HCT116 (cell line): Measurements from ENCODE around the gene MS4A8. TPM values are rescaled to one million over a fixed set of nuclear protein-coding genes. Genes with fewer than 3 reads are reported as not detected.
"Not testable (repeated sequence)": the region's sequence is repeated elsewhere in the genome, so short reads cannot be mapped to it uniquely, and the experiment has no call there.

Source experiments
- ATAC-seq: fragments of 200-7000 bp; cut with Tn5 transposase; 2 replicates; pipeline ENCODE4 v1.9.1; 2020; ENCODE audit warnings: mild to moderate bottlenecking, moderate library complexity
- BruUV-seq: library from RNA; stranded (reverse); fragments of 400-500 nt; replicated peaks from 2 replicates; lab custom pipeline; 2021; lab: Mats Ljungman, UMichigan
- CTCF ChIA-PET: fragments of 300-600 bp; sonication (Branson Sonifier 250); formaldehyde crosslinking; loops from one replicate; lab custom pipeline; 2021; ENCODE audit warnings: antibody characterized with exemption; lab: Charles Lee
- POLR2A ChIA-PET: fragments of 300-600, 350-600 bp; sonication (Branson Sonifier 250); formaldehyde crosslinking; loops from one replicate; lab custom pipeline; 2021; ENCODE audit warnings: antibody characterized with exemption; lab: Charles Lee
- RAD21 ChIA-PET, 2 experiments: fragments of 300-600 bp; sonication (Branson Sonifier 250); formaldehyde crosslinking; loops; one replicate each; lab custom pipeline; 2023; ENCODE audit warnings: low total read pairs in 2 of 2; ENCODE audit not compliant: uncharacterized antibody in 2 of 2, unreplicated experiment in 2 of 2, low non-redundant PET in 1 of 2; lab: Charles Lee
- DNase-seq: peaks from one replicate; pipeline ENCODE4 v3.0.0-alpha.2; 2010; ENCODE audit warnings: low read depth, low spot score
- H2AFZ ChIP-seq: fragments of 200-600 bp; shearing (Covaris generic), sonication (generic); 2 replicates; pipeline ENCODE4 v1.6.1; 2017; ENCODE audit warnings: low read depth, mixed run types, mixed read lengths, antibody characterized with exemption, low read length; ENCODE audit not compliant: poor library complexity, severe bottlenecking
- H3K27ac ChIP-seq: 2 replicates; pipeline ENCODE4 v1.5.1; 2012; ENCODE audit warnings: low read depth, low read length
- H3K27me3 ChIP-seq: fragments of 200-600 bp; sonication (generic); 2 replicates; pipeline ENCODE4 v1.6.1; 2016; ENCODE audit warnings: mixed run types, low read length, mixed read lengths; ENCODE audit not compliant: insufficient read depth
- H3K36me3 ChIP-seq, 2 experiments: fragments of 200-500 bp in 1 of 2; fragments of 200-600 bp in 1 of 2; sonication (Bioruptor generic) in 1 of 2; sonication (generic) in 1 of 2; 2 replicates each; pipeline versions ENCODE4 v1.5.1 to v1.6.1; 2014 to 2016; ENCODE audit warnings: low read length in 2 of 2, inconsistent platforms in 1 of 2, mixed read lengths in 1 of 2, mixed run types in 1 of 2; ENCODE audit not compliant: insufficient read depth in 2 of 2, control insufficient read depth in 1 of 2
- H3K4me1 ChIP-seq, 2 experiments: fragments of 200-600 bp in 1 of 2; sonication (generic) in 1 of 2; 2 replicates each; pipeline versions ENCODE4 v1.5.1 to v1.6.1; 2012 to 2017; ENCODE audit warnings: low read length in 2 of 2, inconsistent platforms in 1 of 2, mild to moderate bottlenecking in 1 of 2, mixed read lengths in 1 of 2, mixed run types in 1 of 2, moderate library complexity in 1 of 2; ENCODE audit not compliant: insufficient read depth in 2 of 2, control insufficient read depth in 1 of 2
- H3K4me2 ChIP-seq: fragments of 200-600 bp; sonication (generic); 2 replicates; pipeline ENCODE4 v1.6.1; 2017; ENCODE audit warnings: mixed run types, low read length, mixed read lengths
- H3K4me3 ChIP-seq, 2 experiments: fragments of 200-600 bp in 1 of 2; sonication (generic) in 1 of 2; replicated peaks in 1 of 2; 2 replicates each; pipeline ENCODE4 v1.5.1; 2011 to 2016; ENCODE audit warnings: low read length in 2 of 2, control low read depth in 1 of 2, low read depth in 1 of 2, mild to moderate bottlenecking in 1 of 2, mixed read lengths in 1 of 2, mixed run types in 1 of 2
- H3K79me2 ChIP-seq: fragments of 200-600 bp; sonication (generic); 2 replicates; pipeline ENCODE4 v1.6.1; 2017; ENCODE audit warnings: mild to moderate bottlenecking, mixed run types, low read length, moderate library complexity, mixed read lengths; ENCODE audit not compliant: insufficient read depth
- H3K9ac ChIP-seq: fragments of 200-600 bp; sonication (generic); 2 replicates; pipeline ENCODE4 v1.6.1; 2016; ENCODE audit warnings: low read length, mixed read lengths
- H3K9me2 ChIP-seq: fragments of 200-600 bp; sonication (generic), shearing (Covaris generic); 2 replicates; pipeline ENCODE4 v1.6.1; 2017; ENCODE audit warnings: mixed run types, mild to moderate bottlenecking, moderate library complexity; ENCODE audit not compliant: insufficient read depth
- H3K9me3 ChIP-seq, 2 experiments: fragments of 200-500 bp in 1 of 2; fragments of 200-600 bp in 1 of 2; sonication (Bioruptor generic) in 1 of 2; sonication (generic) in 1 of 2; 2 replicates each; pipeline ENCODE4 v1.6.1; 2014 to 2017; ENCODE audit warnings: low read length in 2 of 2, mixed read lengths in 2 of 2, inconsistent platforms in 1 of 2, low read depth in 1 of 2, mild to moderate bottlenecking in 1 of 2, mixed run types in 1 of 2, moderate library complexity in 1 of 2; ENCODE audit not compliant: control insufficient read depth in 1 of 2, insufficient read depth in 1 of 2
- H4K20me1 ChIP-seq: fragments of 200-600 bp; sonication (generic), shearing (Covaris generic); 2 replicates; pipeline ENCODE4 v1.6.1; 2017; ENCODE audit warnings: mixed run types, mild to moderate bottlenecking, moderate library complexity; ENCODE audit not compliant: insufficient read depth
- CBX3 ChIP-seq: IDR thresholded peaks from 2 replicates; pipeline ENCODE4 v1.6.1; 2012; ENCODE audit warnings: low read depth
- CTCF ChIP-seq, 3 experiments: fragments of 200-600 bp in 1 of 3; sonication (generic) in 1 of 3; IDR thresholded peaks in 2 of 3; conservative IDR thresholded peaks in 1 of 3; 2 replicates each; pipeline ENCODE4 v1.5.1; 2012 to 2017; ENCODE audit warnings: low read depth in 2 of 3, low read length in 2 of 3, antibody characterized with exemption in 1 of 3, borderline replicate concordance in 1 of 3, control low read depth in 1 of 3, mild to moderate bottlenecking in 1 of 3, mixed read lengths in 1 of 3, mixed run types in 1 of 3, moderate library complexity in 1 of 3; ENCODE audit not compliant: insufficient read depth in 1 of 3
- EGR1 ChIP-seq: IDR thresholded peaks from 2 replicates; pipeline ENCODE4 v1.6.1; 2012; ENCODE audit warnings: low read depth
- ELF1 ChIP-seq: IDR thresholded peaks from 2 replicates; pipeline ENCODE4 v1.6.1; 2012; ENCODE audit warnings: low read depth, borderline replicate concordance
- EZH2 ChIP-seq: fragments of 200-600 bp; sonication (generic); IDR thresholded peaks from 2 replicates; pipeline ENCODE4 v1.6.1; 2017; ENCODE audit warnings: antibody characterized with exemption, mixed run types
- FOSL1 ChIP-seq: IDR thresholded peaks from 2 replicates; pipeline ENCODE4 v1.6.1; 2012; ENCODE audit warnings: low read depth
- JUND ChIP-seq: IDR thresholded peaks from 2 replicates; pipeline ENCODE4 v1.6.1; 2012
- MAX ChIP-seq: IDR thresholded peaks from 2 replicates; pipeline ENCODE4 v1.6.1; 2012
- POLR2A ChIP-seq: IDR thresholded peaks from 2 replicates; pipeline ENCODE4 v1.7.0; 2011; ENCODE audit warnings: borderline replicate concordance; ENCODE audit not compliant: insufficient read depth, insufficient read length; ENCODE audit errors: extremely low read depth
- POLR2AphosphoS5 ChIP-seq: IDR thresholded peaks from 2 replicates; pipeline ENCODE4 v1.6.1; 2011; ENCODE audit warnings: mild to moderate bottlenecking, low read depth, low read length, moderate library complexity
- RAD21 ChIP-seq: IDR thresholded peaks from 2 replicates; pipeline ENCODE4 v1.6.1; 2012; ENCODE audit warnings: low read depth, mild to moderate bottlenecking
- SIN3A ChIP-seq: IDR thresholded peaks from 2 replicates; pipeline ENCODE4 v1.6.1; 2012; ENCODE audit warnings: low read depth
- SP1 ChIP-seq: IDR thresholded peaks from 2 replicates; pipeline ENCODE4 v1.6.1; 2012; ENCODE audit warnings: low read depth
- TCF7L2 ChIP-seq: IDR thresholded peaks from 2 replicates; pipeline ENCODE4 v1.7.0; 2011; ENCODE audit warnings: borderline replicate concordance, inconsistent platforms; ENCODE audit not compliant: insufficient read depth, insufficient read length; ENCODE audit errors: extremely low read depth
- YY1 ChIP-seq: IDR thresholded peaks from 2 replicates; pipeline ENCODE4 v1.6.1; 2011; ENCODE audit warnings: low read length, low read depth, moderate library complexity, mild to moderate bottlenecking; ENCODE audit not compliant: insufficient replicate concordance; ENCODE audit errors: extremely low read depth
- ZFX ChIP-seq: fragments of 450-650 bp; IDR thresholded peaks from 2 replicates; pipeline ENCODE4 v1.6.1; 2017
- ZNF274 ChIP-seq: fragments of 200-500 bp; sonication (Bioruptor generic); IDR thresholded peaks from 2 replicates; pipeline ENCODE4 v1.6.1; 2014; ENCODE audit warnings: mild to moderate bottlenecking, low read depth, low read length, inconsistent platforms
- intact Hi-C: fragments of 100-400 bp; cut with micrococcal nuclease; formaldehyde crosslinking; loops from 2 replicates; pipeline ENCODE4 v1.10.0; 2022
- total RNA-seq: library from RNA; stranded (reverse); gene quantifications from one replicate; pipeline ENCODE4 v1.2.1, GENCODE V29; 2021; ENCODE audit not compliant: unreplicated experiment
- TF ChIP-seq, protein P1 (sequence below): IDR thresholded peaks from 2 replicates; pipeline ENCODE4 v1.6.1; 2012
- TF ChIP-seq, protein P2 (sequence below): IDR thresholded peaks from 2 replicates; pipeline ENCODE4 v1.6.1; 2011; ENCODE audit warnings: mild to moderate bottlenecking, low read length, moderate library complexity; ENCODE audit not compliant: insufficient replicate concordance; ENCODE audit errors: extremely low read depth

MS4A8 gene
- total RNA-seq, 1 experiment from 2014 or later: 0.17 TPM

DNA sequence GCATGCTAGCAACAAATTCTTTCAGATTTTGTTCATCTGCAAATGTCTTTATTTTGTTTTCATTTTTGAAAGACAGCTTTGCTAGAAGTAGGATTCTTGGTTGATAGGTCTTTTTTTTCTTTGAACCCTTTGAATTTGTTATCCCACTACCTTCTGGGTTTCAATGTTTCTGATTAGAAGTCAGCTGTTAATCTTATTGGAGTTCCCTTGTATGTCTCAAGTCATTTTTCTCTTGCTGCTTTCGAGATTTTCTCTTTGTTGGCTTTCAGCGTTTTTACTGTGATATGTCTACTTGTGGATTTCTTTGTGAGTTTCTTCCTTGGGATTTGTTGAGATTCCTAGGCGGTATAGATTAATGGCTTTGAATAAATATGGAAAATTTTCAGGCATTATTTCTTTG lies 27.2 kb upstream of the MS4A8 start:
- CTCF ChIA-PET: no interaction called here

DNA sequence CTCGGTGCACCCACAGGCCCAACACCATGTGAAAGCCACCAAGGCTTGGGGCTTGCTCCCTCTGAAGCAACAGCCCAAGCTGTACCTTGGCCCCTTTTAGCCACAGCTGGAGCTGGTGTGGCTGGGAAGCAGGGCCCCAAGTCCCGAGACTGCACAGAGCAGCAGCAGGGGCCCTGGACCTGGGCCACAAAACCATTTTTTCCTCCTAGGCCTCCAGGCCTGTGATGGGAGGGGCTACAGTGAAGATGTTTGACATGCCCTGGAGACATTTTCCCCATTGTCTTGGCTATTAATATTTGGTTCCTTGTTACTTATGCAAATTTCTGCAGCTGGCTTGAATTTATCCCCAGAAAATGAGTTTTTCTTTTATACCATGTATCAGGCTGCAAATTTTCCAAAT lies 21.2 kb upstream of the MS4A8 start:
- H3K9me3 ChIP-seq, RAD21 ChIA-PET, H3K79me2 ChIP-seq, POLR2A ChIA-PET, H4K20me1 ChIP-seq, H3K27me3 ChIP-seq, H3K9me2 ChIP-seq, H3K27ac ChIP-seq, ATAC-seq, BruUV-seq, H3K4me2 ChIP-seq, H2AFZ ChIP-seq, H3K4me1 ChIP-seq, H3K9ac ChIP-seq, DNase-seq, CTCF ChIA-PET, H3K36me3 ChIP-seq, H3K4me3 ChIP-seq, intact Hi-C loops: not testable (repeated sequence)

More for the DNA sequence above, 27.2 kb upstream of the MS4A8 start:
- Histone ChIP-seq H2AFZ (no peak overlapping the region), H3K9me3 (no peaks in the 10 kb centered on the region; a peak in 1 of 4 replicates), H3K27ac (no peak overlapping the region), H3K36me3 (no peaks in the 10 kb centered on the region), H3K4me1 (no peaks in the 10 kb centered on the region), H3K4me3 (no peak overlapping the region), H3K4me2 (no peak overlapping the region), H3K79me2 (no peaks in the 10 kb centered on the region), H3K9ac (no peak overlapping the region), H3K9me2 (no peaks in the 10 kb centered on the region), H3K27me3 (no peaks in the 10 kb centered on the region), H4K20me1 (no peaks in the 10 kb centered on the region)
- intact Hi-C loops: no loop called here
- RAD21 ChIA-PET: no interaction called here
- no peak for TF ChIP-seq EZH2
- no peak for TF ChIP-seq JUND
- no peak for TF ChIP-seq POLR2AphosphoS5
- TF ChIP-seq CTCF (IDR thresholded peaks at IDR 0.05 in 2 of 3, conservative IDR thresholded peaks at IDR 0.05 in 1 of 3; ENCODE audit: borderline replicate concordance in 1 of 3, insufficient read depth in 1 of 3, low read depth in 2 of 3, low read length in 2 of 3): no peak
- no peak for TF ChIP-seq SIN3A
- no peak for TF ChIP-seq ZNF274
- TF ChIP-seq TCF7L2: no peak
- TF ChIP-seq, protein P1, sequence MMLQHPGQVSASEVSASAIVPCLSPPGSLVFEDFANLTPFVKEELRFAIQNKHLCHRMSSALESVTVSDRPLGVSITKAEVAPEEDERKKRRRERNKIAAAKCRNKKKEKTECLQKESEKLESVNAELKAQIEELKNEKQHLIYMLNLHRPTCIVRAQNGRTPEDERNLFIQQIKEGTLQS: no peak
- no peak for TF ChIP-seq ELF1
- no peak for TF ChIP-seq MAX
- TF ChIP-seq EGR1: no peak
- no peak for TF ChIP-seq CBX3
- TF ChIP-seq, protein P2, sequence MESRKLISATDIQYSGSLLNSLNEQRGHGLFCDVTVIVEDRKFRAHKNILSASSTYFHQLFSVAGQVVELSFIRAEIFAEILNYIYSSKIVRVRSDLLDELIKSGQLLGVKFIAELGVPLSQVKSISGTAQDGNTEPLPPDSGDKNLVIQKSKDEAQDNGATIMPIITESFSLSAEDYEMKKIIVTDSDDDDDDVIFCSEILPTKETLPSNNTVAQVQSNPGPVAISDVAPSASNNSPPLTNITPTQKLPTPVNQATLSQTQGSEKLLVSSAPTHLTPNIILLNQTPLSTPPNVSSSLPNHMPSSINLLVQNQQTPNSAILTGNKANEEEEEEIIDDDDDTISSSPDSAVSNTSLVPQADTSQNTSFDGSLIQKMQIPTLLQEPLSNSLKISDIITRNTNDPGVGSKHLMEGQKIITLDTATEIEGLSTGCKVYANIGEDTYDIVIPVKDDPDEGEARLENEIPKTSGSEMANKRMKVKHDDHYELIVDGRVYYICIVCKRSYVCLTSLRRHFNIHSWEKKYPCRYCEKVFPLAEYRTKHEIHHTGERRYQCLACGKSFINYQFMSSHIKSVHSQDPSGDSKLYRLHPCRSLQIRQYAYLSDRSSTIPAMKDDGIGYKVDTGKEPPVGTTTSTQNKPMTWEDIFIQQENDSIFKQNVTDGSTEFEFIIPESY: no peak
- TF ChIP-seq YY1: no peak
- TF ChIP-seq POLR2A: no peak
- no peak for TF ChIP-seq RAD21
- TF ChIP-seq SP1: no peak
- TF ChIP-seq FOSL1: no peak
- no peak for TF ChIP-seq ZFX
- POLR2A ChIA-PET: no interaction called here
- ATAC-seq: no peak
- BruUV-seq: no TSS peak
- DNase-seq: no peak
